NT2/D1 (cell line): ENCODE data around the gene DDX31.

ENCODE experiments used
- DNase-seq: peaks from one replicate; pipeline ENCODE4 v3.0.0-alpha.2; 2011; ENCODE audit warnings: low read depth, low spot score
- H3K27me3 ChIP-seq: 2 replicates; pipeline ENCODE4 v1.6.0; 2011; ENCODE audit warnings: mild to moderate bottlenecking; ENCODE audit not compliant: insufficient read length, insufficient read depth
- H3K36me3 ChIP-seq: 2 replicates; pipeline ENCODE4 v1.6.1; 2011; ENCODE audit warnings: mild to moderate bottlenecking, low read length, mixed read lengths; ENCODE audit not compliant: insufficient read depth, insufficient read length
- H3K4me1 ChIP-seq: 2 replicates; pipeline ENCODE4 v1.5.1; 2011; ENCODE audit not compliant: insufficient read depth, insufficient read length
- H3K4me3 ChIP-seq: 2 replicates; pipeline ENCODE4 v1.5.1; 2011; ENCODE audit warnings: low read depth; ENCODE audit not compliant: insufficient read length
- H3K9ac ChIP-seq: 2 replicates; pipeline ENCODE4 v1.6.0; 2011; ENCODE audit warnings: low read depth; ENCODE audit not compliant: insufficient read length
- H3K9me3 ChIP-seq: 2 replicates; pipeline ENCODE4 v1.5.1; 2011; ENCODE audit warnings: mild to moderate bottlenecking, low read length; ENCODE audit not compliant: insufficient read depth
- SUZ12 ChIP-seq: IDR thresholded peaks from 2 replicates; pipeline ENCODE4 v1.6.1; 2011; ENCODE audit not compliant: insufficient read length, insufficient read depth; ENCODE audit errors: extremely low read depth
- YY1 ChIP-seq: IDR thresholded peaks from 2 replicates; pipeline ENCODE4 v1.6.1; 2011; ENCODE audit not compliant: insufficient read length, insufficient read depth
- ZNF274 ChIP-seq: IDR thresholded peaks from 2 replicates; pipeline ENCODE4 v1.6.1; 2011; ENCODE audit warnings: mild to moderate bottlenecking, low read depth, low read length

The DDX31 gene

DNA sequence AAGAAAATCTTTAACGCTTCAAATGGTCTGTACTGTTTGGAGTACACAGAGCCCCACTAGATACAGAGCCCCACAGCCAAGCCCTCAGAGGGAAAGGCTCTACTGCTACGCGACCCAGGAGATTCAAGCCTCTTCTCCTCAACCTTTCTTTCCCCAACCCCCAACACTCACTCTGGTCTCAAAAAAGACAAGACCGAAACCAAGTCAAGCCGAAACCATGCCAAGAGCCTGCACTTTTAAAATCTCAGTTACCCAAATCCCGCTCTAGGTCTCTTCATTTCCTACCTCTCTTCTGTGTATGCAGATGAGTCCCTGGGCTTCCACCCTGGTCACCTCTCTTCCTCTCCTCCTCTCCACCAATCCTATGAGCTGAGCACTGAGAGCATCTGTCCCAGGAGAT lies 55.5 kb downstream of the DDX31 start:
- Histone ChIP-seq H3K36me3 (peaks cover 89% of the 10 kb centered on the region), H3K9ac (no peak overlapping the region), H3K9me3 (no peaks in the 10 kb centered on the region), H3K27me3 (no peaks in the 10 kb centered on the region), H3K4me3 (no peak overlapping the region), H3K4me1 (no peaks in the 10 kb centered on the region)
- DNase-seq, result no peak
- no peak for TF ChIP-seq ZNF274
- no peak for TF ChIP-seq YY1
- no peak for TF ChIP-seq SUZ12

DNA sequence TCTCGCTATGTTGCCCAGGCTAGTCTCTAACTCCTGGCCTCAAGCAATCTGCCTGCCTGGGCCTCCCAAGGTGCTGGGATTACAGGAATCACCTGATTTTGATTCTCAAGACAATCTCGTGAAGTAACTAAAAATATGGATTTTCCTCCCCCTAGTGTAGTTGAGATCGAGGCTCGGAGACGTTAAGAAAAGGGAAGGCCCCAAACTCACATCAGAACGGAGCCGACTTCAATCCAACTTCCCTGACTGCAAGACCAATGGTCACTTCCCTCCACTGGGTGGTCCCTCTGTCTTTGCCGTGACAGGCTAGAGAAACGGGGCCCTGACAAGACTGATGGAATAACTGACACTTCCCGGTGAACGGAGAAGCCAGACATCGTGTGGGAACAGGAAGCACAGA lies 59.1 kb downstream of the DDX31 start:
- TF ChIP-seq ZNF274 (no peak), YY1 (no peak), SUZ12 (no peak)
- H3K36me3 ChIP-seq, result peaks cover 81% of the 10 kb centered on the region
- no peaks in the 10 kb centered on the region for H3K9me3 ChIP-seq
- no peak overlapping the region for H3K4me3 ChIP-seq
- H3K9ac ChIP-seq, result no peak overlapping the region
- H3K27me3 ChIP-seq, result no peaks in the 10 kb centered on the region
- H3K4me1 ChIP-seq, result no peaks in the 10 kb centered on the region
- no peak for DNase-seq

DNA sequence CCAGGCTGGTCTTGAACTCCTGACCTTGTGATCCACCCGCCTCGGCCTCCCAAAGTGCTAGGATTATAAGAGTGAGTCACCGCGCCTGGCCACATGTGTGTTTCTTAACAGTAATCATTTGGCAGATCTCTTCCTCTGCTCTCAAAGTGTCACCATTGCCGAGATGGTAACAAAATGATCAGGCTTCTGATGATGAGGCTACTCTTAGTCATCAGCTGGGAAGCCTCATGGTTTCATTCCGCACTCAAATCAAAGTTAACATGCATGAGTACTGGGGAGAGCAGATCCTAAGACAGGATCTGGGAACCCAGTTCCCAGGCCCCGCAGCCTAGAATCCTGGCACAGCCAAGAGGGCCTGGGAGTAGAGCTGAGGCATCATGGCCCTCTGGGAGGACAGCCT lies 60.0 kb downstream of the DDX31 start:
- H3K4me3 ChIP-seq, result no peak overlapping the region
- TF ChIP-seq YY1, result no peak
- TF ChIP-seq ZNF274, result no peak
- no peak for TF ChIP-seq SUZ12
- H3K9me3 ChIP-seq, result no peaks in the 10 kb centered on the region
- no peak overlapping the region for H3K9ac ChIP-seq
- H3K27me3 ChIP-seq, result no peaks in the 10 kb centered on the region
- DNase-seq, result no peak
- H3K4me1 ChIP-seq, result no peaks in the 10 kb centered on the region
- H3K36me3 ChIP-seq, result peaks cover 81% of the 10 kb centered on the region

DNA sequence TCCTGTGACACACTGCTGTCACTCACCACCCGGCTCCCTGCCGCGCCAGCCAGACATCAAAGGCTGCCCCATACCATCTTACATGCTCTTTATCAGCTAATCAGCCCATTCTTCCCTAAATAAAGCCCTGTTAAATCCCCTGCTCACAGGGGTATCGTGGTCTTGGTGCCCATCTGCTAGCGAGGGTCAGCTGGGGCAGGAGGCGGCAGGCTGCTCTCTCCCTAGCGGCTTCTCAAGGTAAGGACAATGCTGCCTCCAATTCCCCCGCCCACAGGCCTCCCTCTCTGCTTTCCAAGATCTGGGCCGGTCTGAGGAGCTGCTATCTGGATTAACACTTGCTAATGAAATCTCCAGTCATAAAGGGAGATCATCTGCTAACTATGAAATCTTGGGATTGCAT lies 60.6 kb downstream of the DDX31 start:
- peaks cover 81% of the 10 kb centered on the region for H3K36me3 ChIP-seq

DNA sequence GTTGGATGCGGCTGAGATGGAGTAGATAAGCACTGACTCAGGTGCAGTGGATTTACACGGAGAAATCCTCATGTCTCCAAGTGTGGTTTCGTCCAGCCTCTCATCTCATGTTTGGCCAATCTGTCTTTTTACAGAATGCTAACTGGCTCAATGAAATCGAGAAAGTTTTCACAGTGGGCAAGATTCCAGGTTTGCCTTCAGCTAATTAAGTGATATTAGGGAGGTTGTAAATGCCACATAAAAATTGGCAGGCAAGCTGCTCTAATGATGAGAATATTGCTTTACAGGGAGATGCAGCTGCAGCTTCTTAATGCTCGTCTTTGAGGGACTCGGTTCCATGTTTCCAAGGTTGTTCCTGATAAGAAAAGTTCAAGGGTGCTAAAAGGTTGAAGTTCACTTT lies 63.7 kb downstream of the DDX31 start:
- H3K27me3 ChIP-seq, result no peaks in the 10 kb centered on the region
- H3K9ac ChIP-seq, result no peak overlapping the region
- no peaks in the 10 kb centered on the region for H3K4me1 ChIP-seq
- DNase-seq, result no peak
- H3K36me3 ChIP-seq, result peaks cover 85% of the 10 kb centered on the region
- H3K9me3 ChIP-seq, result no peaks in the 10 kb centered on the region
- TF ChIP-seq YY1 (no peak), ZNF274 (no peak), SUZ12 (no peak)
- H3K4me3 ChIP-seq, result no peak overlapping the region

More for the DNA sequence above, 60.6 kb downstream of the DDX31 start:
- DNase-seq, result no peak
- TF ChIP-seq ZNF274 (no peak), SUZ12 (no peak), YY1 (no peak)
- Histone ChIP-seq H3K9ac (no peak overlapping the region), H3K27me3 (no peaks in the 10 kb centered on the region), H3K4me1 (no peaks in the 10 kb centered on the region), H3K4me3 (no peak overlapping the region), H3K9me3 (no peaks in the 10 kb centered on the region)

DNA sequence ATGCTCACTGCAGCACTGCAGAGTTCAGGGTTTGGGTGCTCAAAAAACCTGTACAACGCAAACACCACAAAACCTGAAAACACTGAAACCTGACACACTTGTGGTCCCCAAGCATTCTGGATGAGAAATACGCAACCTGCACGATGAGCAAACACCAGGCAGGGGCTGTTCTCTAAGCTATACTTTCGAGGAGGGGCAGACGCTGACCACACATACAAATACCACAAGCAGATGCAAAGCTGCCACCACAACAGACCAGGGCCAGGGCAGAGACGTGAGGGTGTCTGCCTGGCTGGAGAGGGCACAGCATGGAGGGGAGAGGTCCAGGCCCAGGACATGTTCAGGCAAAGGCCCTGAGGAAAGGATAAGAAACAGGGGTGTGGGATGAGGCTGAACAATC lies 64.4 kb downstream of the DDX31 start:
- no peak for DNase-seq
- Histone ChIP-seq H3K36me3 (peaks cover 85% of the 10 kb centered on the region), H3K9ac (no peak overlapping the region), H3K27me3 (no peaks in the 10 kb centered on the region), H3K9me3 (no peaks in the 10 kb centered on the region), H3K4me1 (no peaks in the 10 kb centered on the region), H3K4me3 (no peak overlapping the region)
- TF ChIP-seq SUZ12, result no peak
- no peak for TF ChIP-seq YY1
- no peak for TF ChIP-seq ZNF274

DNA sequence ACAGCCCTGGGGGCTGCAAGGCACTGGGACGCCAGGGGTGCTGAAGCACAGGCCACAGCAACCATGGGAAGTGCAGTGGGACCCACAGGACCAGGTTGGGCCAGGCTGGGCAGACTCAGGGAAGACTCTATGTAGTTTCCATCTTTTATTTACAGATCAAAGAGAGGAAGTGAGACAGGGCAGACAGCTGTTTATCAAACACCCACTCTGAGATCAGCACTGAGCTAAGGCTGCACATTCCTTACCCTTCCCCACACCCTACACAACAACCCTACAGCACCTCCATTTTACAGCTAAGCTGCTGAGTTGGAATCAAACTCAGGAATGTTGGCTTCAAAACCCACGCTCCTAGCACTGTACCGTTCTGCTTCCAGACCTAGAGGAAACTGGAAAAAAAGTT lies 67.6 kb downstream of the DDX31 start:
- H3K4me1 ChIP-seq, result no peaks in the 10 kb centered on the region
- H3K36me3 ChIP-seq, result peaks cover 88% of the 10 kb centered on the region
- no peak for TF ChIP-seq YY1
- no peak for TF ChIP-seq ZNF274
- no peak for TF ChIP-seq SUZ12
- H3K9ac ChIP-seq, result no peak overlapping the region
- no peak for DNase-seq
- no peak overlapping the region for H3K4me3 ChIP-seq
- H3K9me3 ChIP-seq, result no peaks in the 10 kb centered on the region
- no peaks in the 10 kb centered on the region for H3K27me3 ChIP-seq

DNA sequence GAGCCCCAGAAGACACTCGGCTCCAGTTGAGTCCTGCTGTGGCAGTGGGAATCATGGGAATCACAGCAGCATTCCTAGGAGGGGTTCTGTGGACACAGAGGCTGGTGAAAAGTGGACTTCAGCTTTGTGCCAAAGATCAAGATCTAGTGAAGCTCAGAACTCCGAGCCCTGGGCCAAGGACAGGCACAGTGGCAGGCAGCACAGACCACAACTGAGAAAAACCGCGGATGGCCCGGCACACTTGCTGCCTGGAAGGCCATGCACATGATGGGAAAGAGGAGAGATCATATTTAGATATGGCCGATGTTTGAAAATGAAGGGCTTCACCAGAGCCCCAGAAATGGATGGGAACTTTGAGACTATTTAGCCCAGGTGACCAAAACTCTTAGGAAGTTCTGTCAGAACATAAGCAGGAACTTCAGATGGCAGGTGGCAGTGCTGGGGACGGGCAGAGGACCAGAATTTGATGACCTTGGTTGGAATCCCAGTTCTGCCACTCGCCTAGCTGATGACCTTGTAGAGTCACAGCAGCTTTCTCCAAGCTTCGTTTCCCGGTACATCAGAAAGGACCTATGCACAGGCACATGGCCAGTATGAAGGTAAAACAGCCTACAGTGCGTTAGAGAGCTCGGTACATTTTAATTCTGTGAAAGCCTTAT lies 69.3 kb downstream of the DDX31 start:
- no peak overlapping the region for H3K4me3 ChIP-seq
- H3K4me1 ChIP-seq, result no peaks in the 10 kb centered on the region
- TF ChIP-seq ZNF274 (no peak), YY1 (no peak), SUZ12 (no peak)
- H3K9me3 ChIP-seq, result no peaks in the 10 kb centered on the region
- no peak overlapping the region for H3K9ac ChIP-seq
- DNase-seq, result no peak
- no peaks in the 10 kb centered on the region for H3K27me3 ChIP-seq
- H3K36me3 ChIP-seq, result peaks cover 90% of the 10 kb centered on the region
